Measurements from ENCODE around the gene CDK10. TPM values are rescaled to one million over a fixed set of nuclear protein-coding genes. Genes with fewer than 3 reads are reported as not detected.
A peak's percentile ranks its signal among the peaks of the same experiment; 100 is the strongest.

The CDK10 gene
- total and polyA plus RNA-seq, 7 donors = 23.0 to 47.8 (median 31.5) TPM

GRCh38 chr16:89723279-89724250, 37.1 kb downstream of the CDK10 start:
- peak in 1 of 2 donors; percentile 73 for DNase-seq
- Histone ChIP-seq H3K36me3 (ENCODE audit: insufficient read depth in 1 of 2, low read depth in 1 of 2) (peaks cover 3 to 61% of the 10 kb centered on the region in 2 donors), H3K4me3 (peak overlapping the region; percentile 97), H3K9me3 (no peaks in the 10 kb centered on the region), H3K27me3 (ENCODE audit: insufficient read depth in 3 of 3, low read length in 2 of 3) (no peaks in the 10 kb centered on the region), H3K27ac (no peak overlapping the region), H3K4me1 (peaks cover 31% of the 10 kb centered on the region)
- ATAC-seq = no peak
- intact Hi-C loops (cut with DNase I) = no loop called here
- TF ChIP-seq CTCF (IDR thresholded peaks at IDR 0.05) = no peak
- WGBS, 3 donors = 64 to 77% (median 70%) methylated on average over 29 to 30 of the region's 30 CpGs

DNA sequence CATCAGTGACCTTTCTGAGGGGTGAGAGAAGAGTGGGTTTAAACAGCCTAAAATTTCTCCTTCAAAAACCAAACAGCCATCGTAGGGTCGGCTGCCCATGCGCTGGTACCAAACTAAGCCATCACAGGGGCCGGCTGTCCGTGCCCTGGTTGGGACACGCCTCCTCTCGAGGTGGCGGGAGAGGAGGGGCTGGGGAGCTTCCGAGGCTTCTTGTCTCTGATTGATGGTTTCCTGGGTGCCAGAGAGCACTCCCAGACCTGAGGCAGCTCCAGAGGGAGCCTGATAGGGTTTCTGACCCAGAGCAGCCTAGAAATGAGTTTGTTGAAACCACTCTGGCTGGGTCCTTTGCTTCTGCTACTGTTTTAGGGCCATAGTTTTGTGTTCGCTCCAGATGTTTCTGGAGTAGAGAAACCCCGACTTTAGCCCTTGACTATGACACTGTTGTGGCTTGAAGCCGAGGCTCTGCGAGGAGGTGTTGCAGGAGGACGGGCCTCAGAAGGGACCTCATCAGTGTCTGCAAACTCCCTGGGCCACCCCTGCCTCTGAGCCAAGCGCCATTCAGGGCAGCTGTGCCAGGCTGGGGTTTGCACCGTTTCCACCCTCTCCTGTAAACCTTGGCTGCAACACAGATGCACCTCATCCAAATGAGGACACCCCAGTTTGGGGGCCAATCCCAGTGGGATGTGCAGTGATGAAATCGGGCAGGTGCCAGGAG, 41.1 kb downstream of the CDK10 start:
- Histone ChIP-seq H3K36me3 (ENCODE audit: insufficient read depth in 1 of 2, low read depth in 1 of 2) (peaks cover 10 to 98% of the 10 kb centered on the region in 2 donors), H3K4me3 (no peak overlapping the region), H3K27ac (no peak overlapping the region), H3K9me3 (no peaks in the 10 kb centered on the region), H3K4me1 (peaks cover 17% of the 10 kb centered on the region), H3K27me3 (ENCODE audit: insufficient read depth in 3 of 3, low read length in 2 of 3) (no peaks in the 10 kb centered on the region)
- intact Hi-C loops (cut with DNase I) = no loop called here
- TF ChIP-seq CTCF (IDR thresholded peaks at IDR 0.05) = no peak
- WGBS, 3 donors = 72 to 87% (median 75%) methylated on average over 17 of the region's 17 CpGs
- DNase-seq (no peak), ATAC-seq (no peak)

- ATAC-seq (no peak), DNase-seq (no peak)
- H3K4me1 ChIP-seq = no peaks in the 10 kb centered on the region
- H3K27ac ChIP-seq = no peak overlapping the region
- no peaks in the 10 kb centered on the region for H3K9me3 ChIP-seq
- intact Hi-C loops (cut with DNase I) = no loop called here
- 87 to 93% (median 92%) methylated on average over 18 of the region's 18 CpGs for WGBS, 3 donors
- H3K36me3 ChIP-seq (ENCODE audit: insufficient read depth in 1 of 2, low read depth in 1 of 2) = peaks cover 10 to 95% of the 10 kb centered on the region in 2 donors
- TF ChIP-seq CTCF (IDR thresholded peaks at IDR 0.05) = no peak
- no peaks in the 10 kb centered on the region for H3K27me3 ChIP-seq (ENCODE audit: insufficient read depth in 3 of 3, low read length in 2 of 3)
- no peak overlapping the region for H3K4me3 ChIP-seq
Observed at GRCh38 chr16:89729293-89729692, 42.8 kb downstream of the CDK10 start.

- Histone ChIP-seq H3K36me3 (ENCODE audit: insufficient read depth in 1 of 2, low read depth in 1 of 2) (peaks cover 8 to 95% of the 10 kb centered on the region in 2 donors), H3K27me3 (ENCODE audit: insufficient read depth in 3 of 3, low read length in 2 of 3) (no peaks in the 10 kb centered on the region), H3K9me3 (no peaks in the 10 kb centered on the region), H3K4me3 (no peak overlapping the region), H3K4me1 (no peaks in the 10 kb centered on the region), H3K27ac (no peak overlapping the region)
- ATAC-seq (no peak), DNase-seq (no peak)
- WGBS, 3 donors = 63 to 68% (median 63%) methylated on average over 14 of the region's 14 CpGs
- TF ChIP-seq CTCF (IDR thresholded peaks at IDR 0.05) = no peak
- intact Hi-C loops (cut with DNase I) = no loop called here
Observed at GRCh38 chr16:89729863-89730593, 43.5 kb downstream of the CDK10 start.
